Transverse colon (tissue), 4 donors: ENCODE measurements around the gene RAI1. TPM values are rescaled to one million over a fixed set of nuclear protein-coding genes. Genes with fewer than 3 reads are reported as not detected.
A peak's percentile ranks its signal among the peaks of the same experiment; 100 is the strongest.

Experiments
- DNase-seq: peaks from one replicate; pipeline ENCODE4 v3.0.0-alpha.2; 2019
- H3K27ac ChIP-seq, 4 donors: fragments of 200-600 bp; sonication (generic); 2 replicates each; pipeline ENCODE4 v1.5.1; 2016 to 2018; ENCODE audit warnings: inconsistent platforms in 4 of 4
- H3K27me3 ChIP-seq: fragments of 200-600 bp; sonication (generic); 2 replicates; pipeline ENCODE4 v1.5.1; 2017; ENCODE audit warnings: inconsistent platforms
- H3K36me3 ChIP-seq, 4 donors: fragments of 200-600 bp; sonication (generic); 2 replicates each; pipeline ENCODE4 v1.5.1; 2017 to 2019; ENCODE audit warnings: inconsistent platforms in 4 of 4
- H3K4me1 ChIP-seq, 4 donors: fragments of 200-600 bp; sonication (generic); 2 replicates each; pipeline ENCODE4 v1.5.1; 2017 to 2020; ENCODE audit warnings: inconsistent platforms in 4 of 4
- H3K4me3 ChIP-seq, 4 donors: fragments of 200-600 bp; sonication (generic); 1 replicate in 1 of 4; 2 replicates in 3 of 4; pipeline versions ENCODE4 v1.5.1 to v1.6.1; 2017 to 2019; ENCODE audit warnings: inconsistent platforms in 4 of 4
- H3K9me3 ChIP-seq, 2 donors: fragments of 200-600 bp; sonication (generic); 2 replicates each; pipeline ENCODE4 v1.5.1; 2017 to 2019; ENCODE audit warnings: inconsistent platforms in 2 of 2
- CTCF ChIP-seq, 5 experiments: fragments of 200-600 bp in 3 of 5; fragments of 450-650 bp in 2 of 5; sonication (generic) in 3 of 5; IDR thresholded peaks; 1 replicate in 2 of 5; 2 replicates in 3 of 5; pipeline ENCODE4 v1.5.1; 2016 to 2017; ENCODE audit warnings: antibody characterized with exemption in 5 of 5, inconsistent platforms in 3 of 5, mild to moderate bottlenecking in 2 of 5, moderate library complexity in 1 of 5
- EP300 ChIP-seq: sonication (generic); formaldehyde crosslinking; IDR thresholded peaks from one replicate; pipeline ENCODE4 v1.6.1; 2017; ENCODE audit warnings: antibody characterized with exemption, low read depth
- POLR2A ChIP-seq: fragments of 450-650 bp; IDR thresholded peaks from one replicate; pipeline ENCODE4 v1.6.1; 2016; ENCODE audit warnings: antibody characterized with exemption, mild to moderate bottlenecking, moderate library complexity
- POLR2AphosphoS5 ChIP-seq, 3 donors: sonication (generic); formaldehyde crosslinking; IDR thresholded peaks; one replicate each; pipeline ENCODE4 v1.6.1; 2016; ENCODE audit warnings: antibody characterized with exemption in 3 of 3
- WGBS, 2 donors: methylation state at CpG; one replicate each; pipeline ENCODE4 v1.1.5; 2018; ENCODE audit warnings: low coverage in 1 of 2; 5-methylcytosine and 5-hydroxymethylcytosine counted together
- in situ Hi-C, 4 donors: fragments of 200-750 bp; cut with MboI; loops; one replicate each; pipeline versions ENCODE4 v1.15.0 to v1.15.1; 2017; ENCODE audit warnings: low sequenced_read_pairs in 3 of 4, low pct_ligation_motif_present in 1 of 4, low pct_unique_long_range_greater_than_20kb in 1 of 4
- intact Hi-C: fragments of 100-400 bp; cut with DNase I; formaldehyde crosslinking; loops from one replicate; pipeline ENCODE4 v1.15.1; 2023; ENCODE audit warnings: low total_unique reads
- total RNA-seq, 4 donors: library from RNA; depleted of rRNA; stranded (reverse); fragments of >200 nt; gene quantifications; one replicate each; pipeline ENCODE4 v1.1.0, GENCODE V29; 2016

Gene RAI1
- total RNA-seq, 4 donors from 2014 or later, result 14.1 to 163 (median 34.6) TPM

- no peak overlapping the region for H3K4me3 ChIP-seq
- no peaks in the 10 kb centered on the region for H3K27me3 ChIP-seq
- no peaks in the 10 kb centered on the region for H3K9me3 ChIP-seq
- peak overlapping the region; percentile 88 to 98 (median 96) for H3K27ac ChIP-seq
- TF ChIP-seq POLR2AphosphoS5 (IDR thresholded peaks at IDR 0.05), result no peak
- no peak for TF ChIP-seq CTCF (IDR thresholded peaks at IDR 0.05)
- no peak for TF ChIP-seq POLR2A
- no peak for TF ChIP-seq EP300
- intact Hi-C loops, result no loop called here
- DNase-seq, result no peak
- no peaks in the 10 kb centered on the region for H3K36me3 ChIP-seq
- WGBS, 2 donors, result 87% methylated on average over 15 of the region's 16 CpGs; no CpG with 5 or more reads in 1 of the 2 donors
- H3K4me1 ChIP-seq, result peaks cover 43 to 79% (median 64%) of the 10 kb centered on the region in 4 donors
- in situ Hi-C loops, result no loop called here
These were observed 145.9 kb downstream of the RAI1 start for GRCh38 chr17:17826942-17827785.

GRCh38 chr17:17827826-17828621 lies 146.8 kb downstream of the RAI1 start:
- Histone ChIP-seq H3K27ac (peak overlapping the region in 3 of 4 donors; percentile 7 to 98 (median 96)), H3K27me3 (no peaks in the 10 kb centered on the region), H3K4me1 (peaks cover 35 to 75% (median 58%) of the 10 kb centered on the region in 4 donors), H3K36me3 (no peaks in the 10 kb centered on the region), H3K4me3 (no peak overlapping the region), H3K9me3 (no peaks in the 10 kb centered on the region)
- no peak for TF ChIP-seq POLR2AphosphoS5 (IDR thresholded peaks at IDR 0.05)
- TF ChIP-seq CTCF (IDR thresholded peaks at IDR 0.05), result no peak
- no peak for TF ChIP-seq POLR2A
- TF ChIP-seq EP300, result no peak
- intact Hi-C loops, result no loop called here
- no peak for DNase-seq
- in situ Hi-C loops, result no loop called here
- WGBS, 2 donors, result 59% methylated on average over 13 of the region's 13 CpGs; no CpG with 5 or more reads in 1 of the 2 donors

- H3K27me3 ChIP-seq, result no peaks in the 10 kb centered on the region
- WGBS, 2 donors, result 88% methylated on average over 2 of the region's 2 CpGs; no CpG with 5 or more reads in 1 of the 2 donors
- TF ChIP-seq CTCF (IDR thresholded peaks at IDR 0.05) (no peak), EP300 (no peak)
- DNase-seq, result no peak
- no peaks in the 10 kb centered on the region for H3K36me3 ChIP-seq
- peaks cover 20 to 75% (median 55%) of the 10 kb centered on the region in 4 donors for H3K4me1 ChIP-seq
- in situ Hi-C loops, result no loop called here
- intact Hi-C loops, result no loop called here
- H3K9me3 ChIP-seq, result no peaks in the 10 kb centered on the region
- H3K4me3 ChIP-seq, result no peak overlapping the region
- H3K27ac ChIP-seq, result peak overlapping the region; percentile 48 to 67 (median 60)
These were observed 149.0 kb downstream of the RAI1 start for GRCh38 chr17:17830269-17830567.

GRCh38 chr17:17830740-17831207 lies 149.5 kb downstream of the RAI1 start:
- peak; percentile 66 for DNase-seq
- intact Hi-C loops (no loop called here), in situ Hi-C loops (no loop called here)
- Histone ChIP-seq H3K27ac (peak overlapping the region; percentile 48 to 67 (median 60)), H3K4me1 (peaks cover 20 to 75% (median 55%) of the 10 kb centered on the region in 4 donors), H3K9me3 (no peaks in the 10 kb centered on the region), H3K4me3 (no peak overlapping the region), H3K27me3 (no peaks in the 10 kb centered on the region), H3K36me3 (no peaks in the 10 kb centered on the region)
- WGBS, 2 donors, result 54% methylated on average over 6 of the region's 6 CpGs; no CpG with 5 or more reads in 1 of the 2 donors
- TF ChIP-seq CTCF (IDR thresholded peaks at IDR 0.05) (no peak), POLR2AphosphoS5 (IDR thresholded peaks at IDR 0.05) (peak in 1 of 3 donors; percentile 59)
